Neural cell (in vitro differentiated cells): ENCODE results near the gene THAP4. TPM values are rescaled to one million over a fixed set of nuclear protein-coding genes. Genes with fewer than 3 reads are reported as not detected.

ENCODE experiments used
- H2AFZ ChIP-seq: fragments of 200-600, 300-800 bp; sonication (generic), shearing (Covaris generic); 2 replicates; pipeline ENCODE4 v1.6.0; 2014; ENCODE audit warnings: low read depth, mild to moderate bottlenecking, antibody characterized with exemption, low read length, moderate library complexity
- H3F3A ChIP-seq: fragments of 200-600 bp; shearing (Covaris generic); 2 replicates; pipeline ENCODE4 v1.6.1; 2016; ENCODE audit warnings: mild to moderate bottlenecking, moderate library complexity, mixed read lengths, antibody characterized with exemption, low read length; ENCODE audit not compliant: insufficient read depth, poor library complexity, severe bottlenecking
- H3K27ac ChIP-seq: fragments of 200-600, 300-800 bp; sonication (generic), shearing (Covaris generic); 2 replicates; pipeline ENCODE4 v1.5.1; 2014; ENCODE audit warnings: mild to moderate bottlenecking, low read length, moderate library complexity
- H3K27me3 ChIP-seq: fragments of 300-800, 200-600 bp; sonication (generic), shearing (Covaris generic); 2 replicates; pipeline ENCODE4 v1.6.0; 2014; ENCODE audit warnings: mild to moderate bottlenecking, low read depth, low read length, moderate library complexity; ENCODE audit not compliant: insufficient read depth
- H3K36me3 ChIP-seq: fragments of 300-800, 200-600 bp; sonication (generic), shearing (Covaris generic); 2 replicates; pipeline ENCODE4 v1.5.1; 2014; ENCODE audit warnings: mild to moderate bottlenecking, antibody characterized with exemption, low read length, moderate library complexity; ENCODE audit not compliant: insufficient read depth
- H3K4me2 ChIP-seq: fragments of 300-800, 200-600 bp; sonication (generic), shearing (Covaris generic); 2 replicates; pipeline ENCODE4 v1.6.0; 2014; ENCODE audit warnings: mild to moderate bottlenecking, low read length
- H3K4me3 ChIP-seq: fragments of 300-800, 200-600 bp; sonication (generic), shearing (Covaris generic); 2 replicates; pipeline ENCODE4 v1.5.1; 2014; ENCODE audit warnings: mild to moderate bottlenecking, low read length, moderate library complexity
- H3K79me2 ChIP-seq: fragments of 200-600 bp; shearing (Covaris generic); replicated peaks from 2 replicates; pipeline ENCODE4 v1.6.0; 2014; ENCODE audit warnings: mild to moderate bottlenecking, low read length, moderate library complexity; ENCODE audit not compliant: insufficient read depth
- H3K9ac ChIP-seq: fragments of 300-800, 200-600 bp; sonication (generic), shearing (Covaris generic); 2 replicates; pipeline ENCODE4 v1.6.1; 2016; ENCODE audit warnings: mild to moderate bottlenecking, low read length, mixed read lengths
- H3K9me2 ChIP-seq: fragments of 200-600 bp; shearing (Covaris generic); 2 replicates; pipeline ENCODE4 v1.6.1; 2016; ENCODE audit warnings: mild to moderate bottlenecking, low read length, mixed read lengths; ENCODE audit not compliant: insufficient read depth
- H3K9me3 ChIP-seq: fragments of 200-600, 300-800 bp; sonication (generic), shearing (Covaris generic); 2 replicates; pipeline ENCODE4 v1.6.1; 2016; ENCODE audit warnings: mild to moderate bottlenecking, mixed run types, low read length, moderate library complexity, mixed read lengths
- H4K20me1 ChIP-seq: fragments of 200-600 bp; shearing (Covaris generic); 2 replicates; pipeline ENCODE4 v1.6.1; 2016; ENCODE audit warnings: mild to moderate bottlenecking, mixed run types; ENCODE audit not compliant: insufficient read depth
- CTCF ChIP-seq: fragments of 450-650 bp; IDR thresholded peaks from 2 replicates; pipeline ENCODE4 v1.5.1; 2014; ENCODE audit warnings: antibody characterized with exemption, mild to moderate bottlenecking, moderate library complexity; ENCODE audit not compliant: poor library complexity, severe bottlenecking
- EP300 ChIP-seq: fragments of 450-650 bp; conservative IDR thresholded peaks from 2 replicates; pipeline ENCODE4 v1.6.1; 2014; ENCODE audit warnings: antibody characterized with exemption, mild to moderate bottlenecking, moderate library complexity; ENCODE audit not compliant: poor library complexity, severe bottlenecking
- EZH2 ChIP-seq: fragments of 200-600, 300-800 bp; shearing (Covaris generic), sonication (generic); IDR thresholded peaks from 2 replicates; pipeline ENCODE4 v1.6.1; 2014; ENCODE audit warnings: antibody characterized with exemption, low read length, borderline replicate concordance, mild to moderate bottlenecking; ENCODE audit not compliant: insufficient read depth, poor library complexity, severe bottlenecking
- MXI1 ChIP-seq: fragments of 450-650 bp; conservative IDR thresholded peaks from 2 replicates; pipeline ENCODE4 v1.6.1; 2014; ENCODE audit warnings: antibody characterized with exemption, mild to moderate bottlenecking; ENCODE audit not compliant: poor library complexity, severe bottlenecking
- POLR2AphosphoS5 ChIP-seq: IDR thresholded peaks from 2 replicates; pipeline ENCODE4 v1.6.1; 2012
- RAD21 ChIP-seq: fragments of 450-650 bp; conservative IDR thresholded peaks from 2 replicates; pipeline ENCODE4 v1.6.1; 2014; ENCODE audit warnings: antibody characterized with exemption, mild to moderate bottlenecking, moderate library complexity
- REST ChIP-seq: IDR thresholded peaks from 2 replicates; pipeline ENCODE4 v1.6.1; 2012; ENCODE audit warnings: borderline replicate concordance
- SMC3 ChIP-seq: fragments of 450-650 bp; conservative IDR thresholded peaks from 2 replicates; pipeline ENCODE4 v1.6.1; 2014; ENCODE audit warnings: antibody characterized with exemption, mild to moderate bottlenecking, moderate library complexity; ENCODE audit not compliant: poor library complexity
- TAF1 ChIP-seq: IDR thresholded peaks from 2 replicates; pipeline ENCODE4 v1.6.1; 2012; ENCODE audit warnings: low read depth
- polyA plus RNA-seq: library from polyadenylated mRNA; depleted of rRNA; stranded (reverse); fragments of >200 nt; gene quantifications from 2 replicates; pipeline ENCODE4 v1.2.3, GENCODE V29; 2014

Gene THAP4
- polyA plus RNA-seq, 1 donor from 2014 or later = 30.8 TPM

- H3K9ac ChIP-seq = no peak overlapping the region
- H2AFZ ChIP-seq = no peak overlapping the region
- H4K20me1 ChIP-seq = no peaks in the 10 kb centered on the region
- TF ChIP-seq RAD21 = no peak
- no peak for TF ChIP-seq CTCF
- no peak for TF ChIP-seq MXI1
- TF ChIP-seq SMC3 = no peak
- TF ChIP-seq EP300 = no peak
- no peak for TF ChIP-seq EZH2
- no peak for TF ChIP-seq TAF1
- no peak for TF ChIP-seq REST
- no peak for TF ChIP-seq POLR2AphosphoS5
- H3K9me3 ChIP-seq = no peaks in the 10 kb centered on the region
- H3K27ac ChIP-seq = no peak overlapping the region
- H3K36me3 ChIP-seq = no peaks in the 10 kb centered on the region
- no peaks in the 10 kb centered on the region for H3F3A ChIP-seq
- no peak overlapping the region for H3K4me3 ChIP-seq
- no peaks in the 10 kb centered on the region for H3K79me2 ChIP-seq
- H3K9me2 ChIP-seq = no peaks in the 10 kb centered on the region
- H3K4me2 ChIP-seq = no peak overlapping the region
- H3K27me3 ChIP-seq = no peaks in the 10 kb centered on the region
Measured at GRCh38 chr2:241677392-241677791, 40.4 kb upstream of the THAP4 start.

- no peaks in the 10 kb centered on the region for H3F3A ChIP-seq
- no peaks in the 10 kb centered on the region for H3K36me3 ChIP-seq
- H3K27ac ChIP-seq = no peak overlapping the region
Measured at GRCh38 chr2:241676665-241677064, 39.7 kb upstream of the THAP4 start.

More at GRCh38 chr2:241676665-241677064, 39.7 kb upstream of the THAP4 start:
- no peaks in the 10 kb centered on the region for H3K9me2 ChIP-seq
- H3K27me3 ChIP-seq = no peaks in the 10 kb centered on the region
- no peaks in the 10 kb centered on the region for H3K9me3 ChIP-seq
- H3K4me3 ChIP-seq = no peak overlapping the region
- TF ChIP-seq POLR2AphosphoS5 (no peak), MXI1 (no peak), EP300 (no peak), RAD21 (no peak), EZH2 (no peak), TAF1 (no peak), REST (no peak)
- H2AFZ ChIP-seq = no peak overlapping the region
- H4K20me1 ChIP-seq = no peaks in the 10 kb centered on the region
- H3K9ac ChIP-seq = no peak overlapping the region
- H3K4me2 ChIP-seq = no peak overlapping the region
- H3K79me2 ChIP-seq = no peaks in the 10 kb centered on the region
